Chondrocyte (in vitro differentiated cells): ENCODE data around the gene PPFIA1. TPM values are rescaled to one million over a fixed set of nuclear protein-coding genes. Genes with fewer than 3 reads are reported as not detected.

Experiments used
- DNase-seq: peaks from one replicate; pipeline ENCODE4 v3.0.0; 2021; ENCODE audit warnings: mixed read lengths, low spot score
- H3K27ac Mint-ChIP-seq: one replicate; pipeline ENCODE4 v1.8.0; 2021; ENCODE audit warnings: mild to moderate bottlenecking, moderate library complexity, mixed read lengths; ENCODE audit not compliant: unreplicated experiment
- H3K27me3 Mint-ChIP-seq: 2 replicates; pipeline ENCODE4 v1.8.0; 2021; ENCODE audit warnings: low read depth, mixed read lengths
- H3K36me3 Mint-ChIP-seq: 2 replicates; pipeline ENCODE4 v1.8.0; 2021; ENCODE audit warnings: low read depth, mixed read lengths
- H3K4me1 Mint-ChIP-seq: 2 replicates; pipeline ENCODE4 v1.8.0; 2021; ENCODE audit warnings: low read depth, mild to moderate bottlenecking, mixed read lengths
- H3K4me3 Mint-ChIP-seq: one replicate; pipeline ENCODE4 v1.8.0; 2021; ENCODE audit warnings: mild to moderate bottlenecking, moderate library complexity, mixed read lengths; ENCODE audit not compliant: unreplicated experiment
- H3K9me3 Mint-ChIP-seq: 2 replicates; pipeline ENCODE4 v1.8.0; 2021; ENCODE audit warnings: low read depth, mixed read lengths
- total RNA-seq: library from RNA; stranded (reverse); gene quantifications from 3 replicates; pipeline ENCODE4 v1.2.1, GENCODE V29; 2021
- TF ChIP-seq, protein P1 (sequence below): fragments of 200-600 bp; sonication (generic); IDR thresholded peaks from 2 replicates; pipeline ENCODE4 v1.5.0; 2021; ENCODE audit warnings: antibody characterized with exemption, mild to moderate bottlenecking, moderate library complexity

Gene PPFIA1
- total RNA-seq, 1 donor from 2014 or later: 63.5 TPM

DNA sequence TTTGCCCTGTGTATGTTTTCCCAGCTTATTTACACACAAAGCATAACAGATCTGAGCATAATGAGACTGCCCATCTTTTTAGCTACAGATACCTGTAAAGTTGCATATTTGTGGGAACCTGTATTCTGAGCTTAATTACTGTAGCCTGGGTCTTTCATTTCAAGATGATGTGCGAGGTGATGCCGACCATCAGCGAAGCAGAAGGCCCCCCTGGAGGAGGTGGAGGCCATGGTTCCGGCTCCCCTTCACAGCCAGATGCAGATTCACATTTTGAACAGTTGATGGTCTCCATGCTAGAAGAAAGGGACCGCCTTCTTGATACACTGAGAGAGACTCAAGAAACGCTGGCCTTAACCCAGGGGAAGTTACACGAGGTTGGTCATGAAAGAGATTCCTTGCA is 1.5 kb downstream of the PPFIA1 start:
- peak overlapping the region; percentile 92 for H3K4me3 Mint-ChIP-seq
- H3K36me3 Mint-ChIP-seq: peaks cover 16% of the 10 kb centered on the region
- TF ChIP-seq, protein P1, sequence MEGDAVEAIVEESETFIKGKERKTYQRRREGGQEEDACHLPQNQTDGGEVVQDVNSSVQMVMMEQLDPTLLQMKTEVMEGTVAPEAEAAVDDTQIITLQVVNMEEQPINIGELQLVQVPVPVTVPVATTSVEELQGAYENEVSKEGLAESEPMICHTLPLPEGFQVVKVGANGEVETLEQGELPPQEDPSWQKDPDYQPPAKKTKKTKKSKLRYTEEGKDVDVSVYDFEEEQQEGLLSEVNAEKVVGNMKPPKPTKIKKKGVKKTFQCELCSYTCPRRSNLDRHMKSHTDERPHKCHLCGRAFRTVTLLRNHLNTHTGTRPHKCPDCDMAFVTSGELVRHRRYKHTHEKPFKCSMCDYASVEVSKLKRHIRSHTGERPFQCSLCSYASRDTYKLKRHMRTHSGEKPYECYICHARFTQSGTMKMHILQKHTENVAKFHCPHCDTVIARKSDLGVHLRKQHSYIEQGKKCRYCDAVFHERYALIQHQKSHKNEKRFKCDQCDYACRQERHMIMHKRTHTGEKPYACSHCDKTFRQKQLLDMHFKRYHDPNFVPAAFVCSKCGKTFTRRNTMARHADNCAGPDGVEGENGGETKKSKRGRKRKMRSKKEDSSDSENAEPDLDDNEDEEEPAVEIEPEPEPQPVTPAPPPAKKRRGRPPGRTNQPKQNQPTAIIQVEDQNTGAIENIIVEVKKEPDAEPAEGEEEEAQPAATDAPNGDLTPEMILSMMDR: no peak

DNA sequence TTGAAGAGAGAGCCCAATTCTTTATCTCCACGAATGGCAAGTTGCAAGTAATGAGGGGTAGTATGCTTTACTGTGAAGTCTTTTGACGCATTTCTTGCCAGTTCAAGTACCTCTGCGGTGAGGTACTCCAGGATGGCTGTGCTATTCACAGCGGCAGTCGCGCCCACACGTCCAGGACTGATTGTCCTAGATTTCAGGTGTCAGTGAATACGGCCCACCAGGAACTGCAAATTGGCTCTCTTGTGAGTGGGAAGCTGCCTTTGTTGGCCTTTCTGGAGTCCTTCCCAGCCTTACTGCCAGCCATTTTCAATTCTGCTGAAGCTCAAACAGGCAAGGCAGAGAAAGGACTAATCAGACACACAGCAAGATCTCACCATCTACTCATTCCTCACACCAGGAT is 8.5 kb downstream of the PPFIA1 start:
- peaks cover 16% of the 10 kb centered on the region for H3K36me3 Mint-ChIP-seq
- TF ChIP-seq, protein P1: no peak
- DNase-seq: peak; percentile 15
- H3K4me3 Mint-ChIP-seq: no peak overlapping the region
- H3K4me1 Mint-ChIP-seq: peaks cover 36% of the 10 kb centered on the region
- H3K9me3 Mint-ChIP-seq: no peaks in the 10 kb centered on the region
- peak overlapping the region; percentile 11 for H3K27ac Mint-ChIP-seq
- H3K27me3 Mint-ChIP-seq: no peaks in the 10 kb centered on the region

More for the DNA sequence above, 1.5 kb downstream of the PPFIA1 start:
- Mint-ChIP-seq H3K27me3 (peaks cover 5% of the 10 kb centered on the region), H3K9me3 (no peaks in the 10 kb centered on the region), H3K4me1 (peaks cover 37% of the 10 kb centered on the region), H3K27ac (peak overlapping the region; percentile 73)
- DNase-seq: peak; percentile 30

DNA sequence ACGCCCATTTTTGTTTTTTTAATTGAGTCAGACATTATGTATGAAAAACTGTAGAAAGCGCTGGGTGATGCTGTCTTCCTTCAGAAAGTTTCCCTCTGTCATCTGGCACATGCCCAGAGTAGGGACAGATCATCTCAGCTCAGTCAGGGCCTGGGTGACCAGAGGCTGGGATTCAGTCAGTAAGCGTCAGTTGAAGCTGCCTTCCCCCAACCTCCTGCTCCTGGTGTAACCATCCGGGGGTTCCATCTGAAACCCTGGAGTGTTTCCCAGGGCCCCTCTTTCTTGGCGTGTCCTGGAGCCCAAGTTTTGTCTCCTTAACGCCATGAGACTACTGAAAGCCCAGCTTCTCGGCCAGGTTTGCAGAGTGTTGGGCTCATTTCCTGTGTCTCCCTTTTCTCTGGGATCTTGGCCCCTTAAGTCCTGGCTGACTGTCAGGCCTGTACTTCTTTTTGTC is 10.7 kb downstream of the PPFIA1 start:
- H3K27ac Mint-ChIP-seq: peak overlapping the region; percentile 94

DNA sequence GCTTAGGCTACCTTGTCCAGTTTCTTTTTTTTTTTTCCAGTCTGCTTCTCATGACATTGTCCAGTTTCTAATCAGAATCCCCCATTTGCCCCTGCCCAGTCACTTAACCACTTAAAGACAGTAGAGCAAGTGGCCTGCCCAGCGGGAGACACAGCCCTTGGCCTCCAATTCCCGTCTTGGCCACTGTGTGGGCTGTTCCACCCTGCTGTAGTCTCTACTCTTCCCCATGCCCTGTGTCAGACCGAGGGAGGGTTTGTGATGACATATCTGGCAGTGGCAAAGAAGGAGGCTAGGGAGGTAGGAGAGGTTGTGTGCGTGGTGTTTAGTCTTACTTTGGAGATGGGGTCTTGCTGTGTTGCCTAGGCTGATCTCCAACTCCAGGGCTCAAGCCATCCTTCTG is 11.5 kb downstream of the PPFIA1 start:
- peaks cover 27% of the 10 kb centered on the region for H3K4me1 Mint-ChIP-seq
- no peaks in the 10 kb centered on the region for H3K9me3 Mint-ChIP-seq
- TF ChIP-seq, protein P1: no peak
- peak overlapping the region; percentile 94 for H3K27ac Mint-ChIP-seq
- no peak for DNase-seq
- H3K27me3 Mint-ChIP-seq: no peaks in the 10 kb centered on the region
- H3K36me3 Mint-ChIP-seq: peaks cover 15% of the 10 kb centered on the region
- no peak overlapping the region for H3K4me3 Mint-ChIP-seq

More for the DNA sequence above, 10.7 kb downstream of the PPFIA1 start:
- H3K4me3 Mint-ChIP-seq: peak overlapping the region; percentile 37
- H3K36me3 Mint-ChIP-seq: peaks cover 14% of the 10 kb centered on the region
- TF ChIP-seq, protein P1: peak; percentile 63
- no peaks in the 10 kb centered on the region for H3K27me3 Mint-ChIP-seq
- no peaks in the 10 kb centered on the region for H3K9me3 Mint-ChIP-seq
- peaks cover 27% of the 10 kb centered on the region for H3K4me1 Mint-ChIP-seq
- DNase-seq: peak; percentile 14

DNA sequence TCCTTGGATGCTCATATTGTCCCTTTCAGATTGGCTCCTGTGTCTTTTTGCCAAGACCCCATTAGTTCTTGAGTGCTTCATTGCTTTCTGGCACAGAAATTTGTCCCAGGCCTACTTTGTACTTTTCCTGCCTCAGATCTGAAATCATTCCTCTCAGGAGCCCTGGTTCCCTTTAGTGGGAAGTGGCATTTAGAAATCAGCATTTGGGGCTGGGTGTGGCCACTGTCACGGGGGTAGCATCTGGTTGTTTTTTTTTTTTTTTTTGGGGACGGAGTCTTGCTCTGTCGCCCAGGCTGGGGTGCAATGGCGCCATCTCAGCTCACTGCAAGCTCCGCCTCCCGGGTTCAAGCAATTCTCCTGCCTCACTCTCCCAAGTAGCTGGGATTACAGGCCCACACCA is 18.2 kb downstream of the PPFIA1 start:
- H3K4me3 Mint-ChIP-seq: no peak overlapping the region
- H3K27me3 Mint-ChIP-seq: no peaks in the 10 kb centered on the region
- TF ChIP-seq, protein P1: no peak
- H3K27ac Mint-ChIP-seq: no peak overlapping the region
- H3K4me1 Mint-ChIP-seq: peaks cover 3% of the 10 kb centered on the region
- H3K36me3 Mint-ChIP-seq: peaks cover 19% of the 10 kb centered on the region
- no peak for DNase-seq
- H3K9me3 Mint-ChIP-seq: no peaks in the 10 kb centered on the region
